SU-DHL-6 (cell line): ENCODE measurements around the gene APH1B.

ENCODE experiments used
- H2AFZ ChIP-seq: fragments of 200-600 bp; sonication (generic); 2 replicates; pipeline ENCODE4 v1.6.1; 2014; ENCODE audit warnings: low read depth, mild to moderate bottlenecking, moderate library complexity, mixed read lengths, antibody characterized with exemption, low read length; ENCODE audit not compliant: severe bottlenecking
- H3F3A ChIP-seq: fragments of 200-600 bp; shearing (Covaris generic); 2 replicates; pipeline ENCODE4 v1.6.0; 2016; ENCODE audit warnings: antibody characterized with exemption, mild to moderate bottlenecking; ENCODE audit not compliant: insufficient read depth
- H3K27ac ChIP-seq: fragments of 200-600 bp; sonication (generic); 2 replicates; pipeline ENCODE4 v1.5.1; 2016; ENCODE audit warnings: low read depth, mild to moderate bottlenecking, low read length, moderate library complexity, mixed read lengths
- H3K27me3 ChIP-seq: fragments of 200-600 bp; sonication (generic), shearing (Covaris generic); 2 replicates; pipeline ENCODE4 v1.6.0; 2014; ENCODE audit warnings: mild to moderate bottlenecking, low read length
- H3K36me3 ChIP-seq: fragments of 200-600 bp; sonication (generic); 2 replicates; pipeline ENCODE4 v1.6.1; 2014; ENCODE audit warnings: mild to moderate bottlenecking, low read length, mixed read lengths
- H3K4me2 ChIP-seq: fragments of 300-600, 200-600 bp; shearing (Covaris generic), sonication (generic); 2 replicates; pipeline ENCODE4 v1.6.0; 2014; ENCODE audit warnings: low read length, low read depth, mild to moderate bottlenecking; ENCODE audit not compliant: poor library complexity, severe bottlenecking
- H3K4me3 ChIP-seq: fragments of 200-600 bp; sonication (generic); 2 replicates; pipeline ENCODE4 v1.5.1; 2014; ENCODE audit warnings: antibody characterized with exemption, low read length, mild to moderate bottlenecking, mixed read lengths; ENCODE audit not compliant: insufficient read depth, poor library complexity, severe bottlenecking
- H3K79me2 ChIP-seq: fragments of 200-600 bp; sonication (generic); 2 replicates; pipeline ENCODE4 v1.6.1; 2014; ENCODE audit warnings: mild to moderate bottlenecking, low read length, moderate library complexity; ENCODE audit not compliant: insufficient read depth
- H3K9ac ChIP-seq: fragments of 200-600 bp; sonication (generic); 2 replicates; pipeline ENCODE4 v1.7.0; 2014; ENCODE audit warnings: mild to moderate bottlenecking, low read length
- H3K9me2 ChIP-seq: fragments of 200-600 bp; sonication (generic); replicated peaks from 2 replicates; pipeline ENCODE4 v1.6.1; 2014; ENCODE audit warnings: low read length; ENCODE audit not compliant: insufficient read depth
- H3K9me3 ChIP-seq: fragments of 200-600 bp; sonication (generic); 2 replicates; pipeline ENCODE4 v1.6.1; 2014; ENCODE audit warnings: low read length, mixed read lengths; ENCODE audit not compliant: insufficient read depth
- H4K20me1 ChIP-seq: fragments of 200-600 bp; sonication (generic); 2 replicates; pipeline ENCODE4 v1.6.1; 2014; ENCODE audit warnings: low read depth, mild to moderate bottlenecking, antibody characterized with exemption, low read length, moderate library complexity, mixed read lengths
- EZH2phosphoT487 ChIP-seq: fragments of 200-600 bp; sonication (generic), shearing (Covaris generic); conservative IDR thresholded peaks from 2 replicates; pipeline ENCODE4 v1.6.1; 2018; ENCODE audit warnings: mild to moderate bottlenecking, antibody characterized with exemption, low read length, moderate library complexity, mixed read lengths
- TF ChIP-seq, protein P1 (sequence below): fragments of 200-600 bp; sonication (generic); IDR thresholded peaks from one replicate; pipeline ENCODE4 v1.5.1; 2017; ENCODE audit warnings: antibody characterized with exemption, mild to moderate bottlenecking, low read length, moderate library complexity; ENCODE audit not compliant: insufficient read depth, poor library complexity, severe bottlenecking

Gene APH1B

GRCh38 chr15:63349156-63349555 lies 71.8 kb downstream of the APH1B start:
- TF ChIP-seq EZH2phosphoT487, result no peak
- TF ChIP-seq, protein P1, sequence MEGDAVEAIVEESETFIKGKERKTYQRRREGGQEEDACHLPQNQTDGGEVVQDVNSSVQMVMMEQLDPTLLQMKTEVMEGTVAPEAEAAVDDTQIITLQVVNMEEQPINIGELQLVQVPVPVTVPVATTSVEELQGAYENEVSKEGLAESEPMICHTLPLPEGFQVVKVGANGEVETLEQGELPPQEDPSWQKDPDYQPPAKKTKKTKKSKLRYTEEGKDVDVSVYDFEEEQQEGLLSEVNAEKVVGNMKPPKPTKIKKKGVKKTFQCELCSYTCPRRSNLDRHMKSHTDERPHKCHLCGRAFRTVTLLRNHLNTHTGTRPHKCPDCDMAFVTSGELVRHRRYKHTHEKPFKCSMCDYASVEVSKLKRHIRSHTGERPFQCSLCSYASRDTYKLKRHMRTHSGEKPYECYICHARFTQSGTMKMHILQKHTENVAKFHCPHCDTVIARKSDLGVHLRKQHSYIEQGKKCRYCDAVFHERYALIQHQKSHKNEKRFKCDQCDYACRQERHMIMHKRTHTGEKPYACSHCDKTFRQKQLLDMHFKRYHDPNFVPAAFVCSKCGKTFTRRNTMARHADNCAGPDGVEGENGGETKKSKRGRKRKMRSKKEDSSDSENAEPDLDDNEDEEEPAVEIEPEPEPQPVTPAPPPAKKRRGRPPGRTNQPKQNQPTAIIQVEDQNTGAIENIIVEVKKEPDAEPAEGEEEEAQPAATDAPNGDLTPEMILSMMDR, result no peak
- no peak overlapping the region for H3K4me3 ChIP-seq
- no peaks in the 10 kb centered on the region for H4K20me1 ChIP-seq
- H3K79me2 ChIP-seq, result no peaks in the 10 kb centered on the region
- H3K9ac ChIP-seq, result no peak overlapping the region
- no peaks in the 10 kb centered on the region for H3F3A ChIP-seq
- no peak overlapping the region for H2AFZ ChIP-seq
- H3K4me2 ChIP-seq, result no peak overlapping the region
- H3K36me3 ChIP-seq, result no peaks in the 10 kb centered on the region
- no peaks in the 10 kb centered on the region for H3K27me3 ChIP-seq
- no peaks in the 10 kb centered on the region for H3K9me3 ChIP-seq
- H3K27ac ChIP-seq, result no peak overlapping the region
- no peaks in the 10 kb centered on the region for H3K9me2 ChIP-seq

DNA sequence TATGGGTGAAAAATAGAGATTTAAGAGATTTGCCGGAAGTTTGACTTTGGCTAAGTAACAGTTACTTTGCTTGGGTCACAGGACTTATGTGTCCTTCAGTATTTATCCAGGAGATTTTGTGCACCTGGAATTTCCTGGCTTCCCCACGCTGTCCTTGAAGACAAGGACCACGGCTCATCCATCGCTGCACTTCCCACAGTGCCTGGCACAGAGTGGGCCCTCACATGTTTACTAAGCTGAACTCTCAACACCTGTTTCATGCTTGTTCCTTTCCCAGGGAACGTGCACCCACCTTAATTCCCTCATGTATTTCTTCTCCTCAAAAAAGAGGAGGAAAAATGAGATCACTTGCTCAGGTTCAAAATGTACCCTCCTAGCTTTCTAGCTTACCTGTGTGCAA lies 72.2 kb downstream of the APH1B start:
- H3K36me3 ChIP-seq, result no peaks in the 10 kb centered on the region
- H4K20me1 ChIP-seq, result no peaks in the 10 kb centered on the region
- no peaks in the 10 kb centered on the region for H3K9me2 ChIP-seq
- no peak for TF ChIP-seq EZH2phosphoT487
- TF ChIP-seq, protein P1, result no peak
- H3K4me3 ChIP-seq, result no peak overlapping the region
- no peaks in the 10 kb centered on the region for H3K9me3 ChIP-seq
- no peak overlapping the region for H3K9ac ChIP-seq
- H3F3A ChIP-seq, result no peaks in the 10 kb centered on the region
- H2AFZ ChIP-seq, result no peak overlapping the region
- H3K4me2 ChIP-seq, result no peak overlapping the region
- no peaks in the 10 kb centered on the region for H3K79me2 ChIP-seq
- H3K27ac ChIP-seq, result no peak overlapping the region
- H3K27me3 ChIP-seq, result no peaks in the 10 kb centered on the region

GRCh38 chr15:63350178-63350621 lies 72.8 kb downstream of the APH1B start:
- Histone ChIP-seq H3K27me3 (no peaks in the 10 kb centered on the region), H3K4me2 (no peak overlapping the region), H3K27ac (no peak overlapping the region), H3F3A (no peaks in the 10 kb centered on the region), H4K20me1 (no peaks in the 10 kb centered on the region), H3K79me2 (no peaks in the 10 kb centered on the region), H2AFZ (no peak overlapping the region), H3K4me3 (no peak overlapping the region), H3K9me2 (no peaks in the 10 kb centered on the region), H3K36me3 (no peaks in the 10 kb centered on the region), H3K9ac (no peak overlapping the region), H3K9me3 (no peaks in the 10 kb centered on the region)
- no peak for TF ChIP-seq EZH2phosphoT487
- TF ChIP-seq, protein P1, result no peak

DNA sequence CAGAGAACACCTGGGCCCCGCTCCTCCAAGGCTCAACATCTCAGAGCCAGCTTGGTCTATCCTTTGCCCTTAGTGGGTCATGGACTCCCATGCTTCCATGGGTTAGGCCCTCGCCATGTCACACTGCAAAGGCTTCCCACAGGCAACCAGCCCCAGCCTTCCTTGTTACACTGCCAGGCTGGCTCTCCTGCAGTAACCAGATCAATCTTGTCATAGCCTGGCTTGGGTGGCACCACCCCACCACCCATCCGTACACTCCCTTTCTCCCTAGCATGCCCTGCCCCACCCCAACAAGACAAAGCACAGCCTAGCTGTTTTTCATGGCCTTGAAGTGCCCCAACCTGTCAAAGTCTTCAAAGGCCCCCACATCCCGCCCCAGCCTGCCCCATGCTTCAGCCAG lies 73.8 kb downstream of the APH1B start:
- H3K9me2 ChIP-seq, result no peaks in the 10 kb centered on the region
- no peak overlapping the region for H3K9ac ChIP-seq
- no peaks in the 10 kb centered on the region for H3K79me2 ChIP-seq
- no peak overlapping the region for H3K4me2 ChIP-seq
- H3K27ac ChIP-seq, result no peak overlapping the region
- no peak overlapping the region for H3K4me3 ChIP-seq
- H3F3A ChIP-seq, result no peaks in the 10 kb centered on the region
- no peaks in the 10 kb centered on the region for H4K20me1 ChIP-seq
- H2AFZ ChIP-seq, result no peak overlapping the region
- no peaks in the 10 kb centered on the region for H3K9me3 ChIP-seq
- TF ChIP-seq EZH2phosphoT487, result no peak
- TF ChIP-seq, protein P1, result no peak
- H3K36me3 ChIP-seq, result no peaks in the 10 kb centered on the region
- no peaks in the 10 kb centered on the region for H3K27me3 ChIP-seq
